Neural cell (in vitro differentiated cells): ENCODE results near the gene DCC. TPM values are rescaled to one million over a fixed set of nuclear protein-coding genes. Genes with fewer than 3 reads are reported as not detected.

Experiments
- H2AFZ ChIP-seq: fragments of 200-600, 300-800 bp; sonication (generic), shearing (Covaris generic); 2 replicates; pipeline ENCODE4 v1.6.0; 2014; ENCODE audit warnings: low read depth, mild to moderate bottlenecking, antibody characterized with exemption, low read length, moderate library complexity
- H3F3A ChIP-seq: fragments of 200-600 bp; shearing (Covaris generic); 2 replicates; pipeline ENCODE4 v1.6.1; 2016; ENCODE audit warnings: mild to moderate bottlenecking, moderate library complexity, mixed read lengths, antibody characterized with exemption, low read length; ENCODE audit not compliant: insufficient read depth, poor library complexity, severe bottlenecking
- H3K27ac ChIP-seq: fragments of 200-600, 300-800 bp; sonication (generic), shearing (Covaris generic); 2 replicates; pipeline ENCODE4 v1.5.1; 2014; ENCODE audit warnings: mild to moderate bottlenecking, low read length, moderate library complexity
- H3K27me3 ChIP-seq: fragments of 300-800, 200-600 bp; sonication (generic), shearing (Covaris generic); 2 replicates; pipeline ENCODE4 v1.6.0; 2014; ENCODE audit warnings: mild to moderate bottlenecking, low read depth, low read length, moderate library complexity; ENCODE audit not compliant: insufficient read depth
- H3K36me3 ChIP-seq: fragments of 300-800, 200-600 bp; sonication (generic), shearing (Covaris generic); 2 replicates; pipeline ENCODE4 v1.5.1; 2014; ENCODE audit warnings: mild to moderate bottlenecking, antibody characterized with exemption, low read length, moderate library complexity; ENCODE audit not compliant: insufficient read depth
- H3K4me2 ChIP-seq: fragments of 300-800, 200-600 bp; sonication (generic), shearing (Covaris generic); 2 replicates; pipeline ENCODE4 v1.6.0; 2014; ENCODE audit warnings: mild to moderate bottlenecking, low read length
- H3K4me3 ChIP-seq: fragments of 300-800, 200-600 bp; sonication (generic), shearing (Covaris generic); 2 replicates; pipeline ENCODE4 v1.5.1; 2014; ENCODE audit warnings: mild to moderate bottlenecking, low read length, moderate library complexity
- H3K79me2 ChIP-seq: fragments of 200-600 bp; shearing (Covaris generic); replicated peaks from 2 replicates; pipeline ENCODE4 v1.6.0; 2014; ENCODE audit warnings: mild to moderate bottlenecking, low read length, moderate library complexity; ENCODE audit not compliant: insufficient read depth
- H3K9ac ChIP-seq: fragments of 300-800, 200-600 bp; sonication (generic), shearing (Covaris generic); 2 replicates; pipeline ENCODE4 v1.6.1; 2016; ENCODE audit warnings: mild to moderate bottlenecking, low read length, mixed read lengths
- H3K9me2 ChIP-seq: fragments of 200-600 bp; shearing (Covaris generic); 2 replicates; pipeline ENCODE4 v1.6.1; 2016; ENCODE audit warnings: mild to moderate bottlenecking, low read length, mixed read lengths; ENCODE audit not compliant: insufficient read depth
- H3K9me3 ChIP-seq: fragments of 200-600, 300-800 bp; sonication (generic), shearing (Covaris generic); 2 replicates; pipeline ENCODE4 v1.6.1; 2016; ENCODE audit warnings: mild to moderate bottlenecking, mixed run types, low read length, moderate library complexity, mixed read lengths
- H4K20me1 ChIP-seq: fragments of 200-600 bp; shearing (Covaris generic); 2 replicates; pipeline ENCODE4 v1.6.1; 2016; ENCODE audit warnings: mild to moderate bottlenecking, mixed run types; ENCODE audit not compliant: insufficient read depth
- CTCF ChIP-seq: fragments of 450-650 bp; IDR thresholded peaks from 2 replicates; pipeline ENCODE4 v1.5.1; 2014; ENCODE audit warnings: antibody characterized with exemption, mild to moderate bottlenecking, moderate library complexity; ENCODE audit not compliant: poor library complexity, severe bottlenecking
- EP300 ChIP-seq: fragments of 450-650 bp; conservative IDR thresholded peaks from 2 replicates; pipeline ENCODE4 v1.6.1; 2014; ENCODE audit warnings: antibody characterized with exemption, mild to moderate bottlenecking, moderate library complexity; ENCODE audit not compliant: poor library complexity, severe bottlenecking
- EZH2 ChIP-seq: fragments of 200-600, 300-800 bp; shearing (Covaris generic), sonication (generic); IDR thresholded peaks from 2 replicates; pipeline ENCODE4 v1.6.1; 2014; ENCODE audit warnings: antibody characterized with exemption, low read length, borderline replicate concordance, mild to moderate bottlenecking; ENCODE audit not compliant: insufficient read depth, poor library complexity, severe bottlenecking
- MXI1 ChIP-seq: fragments of 450-650 bp; conservative IDR thresholded peaks from 2 replicates; pipeline ENCODE4 v1.6.1; 2014; ENCODE audit warnings: antibody characterized with exemption, mild to moderate bottlenecking; ENCODE audit not compliant: poor library complexity, severe bottlenecking
- POLR2AphosphoS5 ChIP-seq: IDR thresholded peaks from 2 replicates; pipeline ENCODE4 v1.6.1; 2012
- RAD21 ChIP-seq: fragments of 450-650 bp; conservative IDR thresholded peaks from 2 replicates; pipeline ENCODE4 v1.6.1; 2014; ENCODE audit warnings: antibody characterized with exemption, mild to moderate bottlenecking, moderate library complexity
- SMC3 ChIP-seq: fragments of 450-650 bp; conservative IDR thresholded peaks from 2 replicates; pipeline ENCODE4 v1.6.1; 2014; ENCODE audit warnings: antibody characterized with exemption, mild to moderate bottlenecking, moderate library complexity; ENCODE audit not compliant: poor library complexity
- TAF1 ChIP-seq: IDR thresholded peaks from 2 replicates; pipeline ENCODE4 v1.6.1; 2012; ENCODE audit warnings: low read depth
- polyA plus RNA-seq: library from polyadenylated mRNA; depleted of rRNA; stranded (reverse); fragments of >200 nt; gene quantifications from 2 replicates; pipeline ENCODE4 v1.2.3, GENCODE V29; 2014
- TF ChIP-seq, protein P1 (sequence below): IDR thresholded peaks from 2 replicates; pipeline ENCODE4 v1.6.1; 2012; ENCODE audit warnings: borderline replicate concordance

Gene DCC
- polyA plus RNA-seq, 1 donor from 2014 or later = 40.7 TPM

DNA sequence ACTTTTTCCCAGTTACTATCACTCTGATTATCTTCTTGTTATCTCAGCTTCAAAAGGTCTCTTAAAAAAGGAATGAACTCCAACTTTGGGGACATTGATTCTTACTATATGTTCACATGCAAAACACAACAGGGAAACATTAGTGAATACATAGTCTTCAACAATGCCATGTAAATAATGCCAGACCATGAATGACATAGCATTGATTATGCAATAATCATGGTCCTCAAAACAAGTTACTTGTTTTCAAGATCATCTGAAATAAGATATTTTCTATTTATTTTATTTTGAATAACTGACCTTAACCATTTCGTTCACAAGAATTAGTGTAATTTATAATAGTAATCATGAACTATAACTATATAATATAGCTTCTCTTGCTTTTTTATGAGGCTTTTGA, 982.2 kb downstream of the DCC start:
- no peak overlapping the region for H3K9ac ChIP-seq
- no peaks in the 10 kb centered on the region for H3K79me2 ChIP-seq
- no peak overlapping the region for H3K4me3 ChIP-seq
- H3K27ac ChIP-seq = no peak overlapping the region
- H4K20me1 ChIP-seq = no peaks in the 10 kb centered on the region
- no peaks in the 10 kb centered on the region for H3K9me3 ChIP-seq
- no peaks in the 10 kb centered on the region for H3K27me3 ChIP-seq
- no peaks in the 10 kb centered on the region for H3K36me3 ChIP-seq
- H3F3A ChIP-seq = no peaks in the 10 kb centered on the region
- no peak for TF ChIP-seq MXI1
- TF ChIP-seq SMC3 = no peak
- no peak for TF ChIP-seq EZH2
- no peak for TF ChIP-seq CTCF
- TF ChIP-seq RAD21 = no peak
- no peak for TF ChIP-seq EP300
- no peak for TF ChIP-seq POLR2AphosphoS5
- H3K4me2 ChIP-seq = no peak overlapping the region
- no peaks in the 10 kb centered on the region for H3K9me2 ChIP-seq
- H2AFZ ChIP-seq = no peak overlapping the region

DNA sequence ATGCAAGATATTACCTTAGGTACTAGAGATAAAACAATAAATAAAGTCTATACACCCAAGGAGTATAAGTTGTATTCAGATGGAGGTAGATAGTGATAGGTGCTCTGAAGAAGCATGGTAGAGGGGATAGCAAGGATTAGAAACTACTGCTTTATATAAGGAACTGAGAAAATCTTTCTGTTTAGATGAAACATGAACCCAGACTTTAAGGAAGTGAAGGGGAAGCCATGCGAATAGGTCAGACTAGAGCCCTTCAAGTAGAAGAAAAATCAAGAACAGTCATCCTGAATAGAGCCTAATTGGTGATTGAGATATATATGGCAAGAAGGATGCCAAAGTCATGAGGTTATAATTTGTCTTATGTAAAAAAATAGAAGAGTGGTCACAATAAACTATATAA, 984.4 kb downstream of the DCC start:
- Histone ChIP-seq H3K4me2 (no peak overlapping the region), H3K4me3 (no peak overlapping the region), H3K27ac (no peak overlapping the region), H3K27me3 (no peaks in the 10 kb centered on the region), H3F3A (no peaks in the 10 kb centered on the region), H2AFZ (no peak overlapping the region), H3K36me3 (no peaks in the 10 kb centered on the region), H4K20me1 (no peaks in the 10 kb centered on the region), H3K79me2 (no peaks in the 10 kb centered on the region), H3K9me2 (no peaks in the 10 kb centered on the region), H3K9ac (no peak overlapping the region), H3K9me3 (no peaks in the 10 kb centered on the region)
- TF ChIP-seq EP300 (no peak), MXI1 (no peak), RAD21 (no peak), SMC3 (no peak), CTCF (no peak), TAF1 (no peak), POLR2AphosphoS5 (no peak)
- TF ChIP-seq, protein P1, sequence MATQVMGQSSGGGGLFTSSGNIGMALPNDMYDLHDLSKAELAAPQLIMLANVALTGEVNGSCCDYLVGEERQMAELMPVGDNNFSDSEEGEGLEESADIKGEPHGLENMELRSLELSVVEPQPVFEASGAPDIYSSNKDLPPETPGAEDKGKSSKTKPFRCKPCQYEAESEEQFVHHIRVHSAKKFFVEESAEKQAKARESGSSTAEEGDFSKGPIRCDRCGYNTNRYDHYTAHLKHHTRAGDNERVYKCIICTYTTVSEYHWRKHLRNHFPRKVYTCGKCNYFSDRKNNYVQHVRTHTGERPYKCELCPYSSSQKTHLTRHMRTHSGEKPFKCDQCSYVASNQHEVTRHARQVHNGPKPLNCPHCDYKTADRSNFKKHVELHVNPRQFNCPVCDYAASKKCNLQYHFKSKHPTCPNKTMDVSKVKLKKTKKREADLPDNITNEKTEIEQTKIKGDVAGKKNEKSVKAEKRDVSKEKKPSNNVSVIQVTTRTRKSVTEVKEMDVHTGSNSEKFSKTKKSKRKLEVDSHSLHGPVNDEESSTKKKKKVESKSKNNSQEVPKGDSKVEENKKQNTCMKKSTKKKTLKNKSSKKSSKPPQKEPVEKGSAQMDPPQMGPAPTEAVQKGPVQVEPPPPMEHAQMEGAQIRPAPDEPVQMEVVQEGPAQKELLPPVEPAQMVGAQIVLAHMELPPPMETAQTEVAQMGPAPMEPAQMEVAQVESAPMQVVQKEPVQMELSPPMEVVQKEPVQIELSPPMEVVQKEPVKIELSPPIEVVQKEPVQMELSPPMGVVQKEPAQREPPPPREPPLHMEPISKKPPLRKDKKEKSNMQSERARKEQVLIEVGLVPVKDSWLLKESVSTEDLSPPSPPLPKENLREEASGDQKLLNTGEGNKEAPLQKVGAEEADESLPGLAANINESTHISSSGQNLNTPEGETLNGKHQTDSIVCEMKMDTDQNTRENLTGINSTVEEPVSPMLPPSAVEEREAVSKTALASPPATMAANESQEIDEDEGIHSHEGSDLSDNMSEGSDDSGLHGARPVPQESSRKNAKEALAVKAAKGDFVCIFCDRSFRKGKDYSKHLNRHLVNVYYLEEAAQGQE = no peak
